GM23338 (cell line): Measurements from ENCODE around the gene FUT4.

ENCODE experiments used
- EZH2 ChIP-seq: fragments of 200-600 bp; sonication (generic); IDR thresholded peaks from one replicate; pipeline ENCODE4 v1.8.0; 2017; ENCODE audit warnings: antibody characterized with exemption, mild to moderate bottlenecking, low read depth; ENCODE audit not compliant: unreplicated experiment
- EZH2phosphoT487 ChIP-seq: fragments of 200-600 bp; sonication (generic); IDR thresholded peaks from one replicate; pipeline ENCODE4 v1.8.1; 2018; ENCODE audit warnings: antibody characterized with exemption; ENCODE audit not compliant: unreplicated experiment
- JUNB ChIP-seq: IDR thresholded peaks from one replicate; pipeline ENCODE4 v1.6.1; 2016; ENCODE audit warnings: antibody characterized with exemption; ENCODE audit not compliant: unreplicated experiment
- POLR2AphosphoS5 ChIP-seq: IDR thresholded peaks from 2 replicates; pipeline ENCODE4 v1.6.1; 2016; ENCODE audit warnings: antibody characterized with exemption, low read depth
- ZNF331 ChIP-seq: fragments of 250-450 bp; sonication (Bioruptor Pico); IDR thresholded peaks from 2 replicates; pipeline ENCODE4 v1.5.0; 2020; ENCODE audit warnings: low read depth, mild to moderate bottlenecking, moderate library complexity
- TF ChIP-seq, protein P1 (sequence below), 2 experiments: fragments of 200-600 bp in 1 of 2; sonication (generic) in 1 of 2; conservative IDR thresholded peaks; 2 replicates each; pipeline versions ENCODE4 v1.5.1 to v1.6.1; 2016 to 2017; ENCODE audit warnings: antibody characterized with exemption in 2 of 2, low read depth in 2 of 2, mild to moderate bottlenecking in 2 of 2, moderate library complexity in 1 of 2
- TF ChIP-seq, protein P2 (sequence below): IDR thresholded peaks from one replicate; pipeline ENCODE4 v1.6.1; 2018; ENCODE audit warnings: antibody characterized with exemption; ENCODE audit not compliant: unreplicated experiment

DNA sequence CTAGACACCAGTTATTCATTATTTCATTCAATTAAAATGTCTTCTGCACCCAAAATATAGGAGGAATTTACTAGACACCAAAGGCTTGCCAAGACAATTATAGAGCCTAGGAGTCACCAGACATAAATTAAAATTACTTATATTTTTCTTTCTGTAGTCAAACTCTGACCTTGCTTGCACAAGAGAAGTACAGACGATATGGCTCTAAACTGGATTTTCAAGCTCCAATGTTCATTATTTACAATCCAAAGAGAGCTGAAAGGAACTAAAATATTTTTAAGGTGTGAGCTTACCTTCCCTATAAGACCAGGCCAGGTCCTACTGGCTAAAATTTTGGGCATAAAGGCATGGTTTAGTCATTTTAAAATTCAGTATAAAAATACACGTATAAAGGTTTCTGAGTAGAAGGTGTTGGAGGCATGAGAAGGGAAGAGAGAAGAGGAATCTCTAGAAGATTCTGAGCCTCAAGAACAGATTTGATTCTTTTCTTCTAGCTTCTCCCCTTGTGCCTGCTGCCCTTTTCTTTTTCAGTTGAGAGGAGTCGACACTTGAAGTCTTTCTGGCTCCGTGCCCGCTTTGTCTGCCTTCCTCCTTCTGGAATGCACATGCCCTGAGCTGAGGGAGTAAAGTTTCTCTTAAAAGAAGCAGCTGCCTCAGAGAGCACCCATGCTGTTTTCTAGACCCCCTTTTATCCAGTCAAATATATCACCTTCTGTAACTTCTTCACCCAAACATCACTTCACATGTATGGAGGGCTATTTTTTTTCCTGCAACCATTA is 18.0 kb upstream of the FUT4 start:
- TF ChIP-seq, protein P1, sequence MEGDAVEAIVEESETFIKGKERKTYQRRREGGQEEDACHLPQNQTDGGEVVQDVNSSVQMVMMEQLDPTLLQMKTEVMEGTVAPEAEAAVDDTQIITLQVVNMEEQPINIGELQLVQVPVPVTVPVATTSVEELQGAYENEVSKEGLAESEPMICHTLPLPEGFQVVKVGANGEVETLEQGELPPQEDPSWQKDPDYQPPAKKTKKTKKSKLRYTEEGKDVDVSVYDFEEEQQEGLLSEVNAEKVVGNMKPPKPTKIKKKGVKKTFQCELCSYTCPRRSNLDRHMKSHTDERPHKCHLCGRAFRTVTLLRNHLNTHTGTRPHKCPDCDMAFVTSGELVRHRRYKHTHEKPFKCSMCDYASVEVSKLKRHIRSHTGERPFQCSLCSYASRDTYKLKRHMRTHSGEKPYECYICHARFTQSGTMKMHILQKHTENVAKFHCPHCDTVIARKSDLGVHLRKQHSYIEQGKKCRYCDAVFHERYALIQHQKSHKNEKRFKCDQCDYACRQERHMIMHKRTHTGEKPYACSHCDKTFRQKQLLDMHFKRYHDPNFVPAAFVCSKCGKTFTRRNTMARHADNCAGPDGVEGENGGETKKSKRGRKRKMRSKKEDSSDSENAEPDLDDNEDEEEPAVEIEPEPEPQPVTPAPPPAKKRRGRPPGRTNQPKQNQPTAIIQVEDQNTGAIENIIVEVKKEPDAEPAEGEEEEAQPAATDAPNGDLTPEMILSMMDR (conservative IDR thresholded peaks at IDR 0.05; ENCODE audit: low read depth in 2 of 2), result no peak
- no peak for TF ChIP-seq ZNF331 (CRISPR knock-in tag)
- TF ChIP-seq POLR2AphosphoS5, result no peak
- no peak for TF ChIP-seq EZH2phosphoT487
- TF ChIP-seq EZH2, result no peak
- TF ChIP-seq, protein P2, sequence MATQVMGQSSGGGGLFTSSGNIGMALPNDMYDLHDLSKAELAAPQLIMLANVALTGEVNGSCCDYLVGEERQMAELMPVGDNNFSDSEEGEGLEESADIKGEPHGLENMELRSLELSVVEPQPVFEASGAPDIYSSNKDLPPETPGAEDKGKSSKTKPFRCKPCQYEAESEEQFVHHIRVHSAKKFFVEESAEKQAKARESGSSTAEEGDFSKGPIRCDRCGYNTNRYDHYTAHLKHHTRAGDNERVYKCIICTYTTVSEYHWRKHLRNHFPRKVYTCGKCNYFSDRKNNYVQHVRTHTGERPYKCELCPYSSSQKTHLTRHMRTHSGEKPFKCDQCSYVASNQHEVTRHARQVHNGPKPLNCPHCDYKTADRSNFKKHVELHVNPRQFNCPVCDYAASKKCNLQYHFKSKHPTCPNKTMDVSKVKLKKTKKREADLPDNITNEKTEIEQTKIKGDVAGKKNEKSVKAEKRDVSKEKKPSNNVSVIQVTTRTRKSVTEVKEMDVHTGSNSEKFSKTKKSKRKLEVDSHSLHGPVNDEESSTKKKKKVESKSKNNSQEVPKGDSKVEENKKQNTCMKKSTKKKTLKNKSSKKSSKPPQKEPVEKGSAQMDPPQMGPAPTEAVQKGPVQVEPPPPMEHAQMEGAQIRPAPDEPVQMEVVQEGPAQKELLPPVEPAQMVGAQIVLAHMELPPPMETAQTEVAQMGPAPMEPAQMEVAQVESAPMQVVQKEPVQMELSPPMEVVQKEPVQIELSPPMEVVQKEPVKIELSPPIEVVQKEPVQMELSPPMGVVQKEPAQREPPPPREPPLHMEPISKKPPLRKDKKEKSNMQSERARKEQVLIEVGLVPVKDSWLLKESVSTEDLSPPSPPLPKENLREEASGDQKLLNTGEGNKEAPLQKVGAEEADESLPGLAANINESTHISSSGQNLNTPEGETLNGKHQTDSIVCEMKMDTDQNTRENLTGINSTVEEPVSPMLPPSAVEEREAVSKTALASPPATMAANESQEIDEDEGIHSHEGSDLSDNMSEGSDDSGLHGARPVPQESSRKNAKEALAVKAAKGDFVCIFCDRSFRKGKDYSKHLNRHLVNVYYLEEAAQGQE, result no peak
- TF ChIP-seq JUNB, result no peak
